ENCODE measurements around the gene KRTAP4-7. TPM values are rescaled to one million over a fixed set of nuclear protein-coding genes. Genes with fewer than 3 reads are reported as not detected.
A peak's percentile ranks its signal among the peaks of the same experiment; 100 is the strongest.
"Not testable (repeated sequence)": the region's sequence is repeated elsewhere in the genome, so short reads cannot be mapped to it uniquely, and the experiment has no call there.

The KRTAP4-7 gene
- total RNA-seq, 1 donor from 2014 or later, result not detected

DNA sequence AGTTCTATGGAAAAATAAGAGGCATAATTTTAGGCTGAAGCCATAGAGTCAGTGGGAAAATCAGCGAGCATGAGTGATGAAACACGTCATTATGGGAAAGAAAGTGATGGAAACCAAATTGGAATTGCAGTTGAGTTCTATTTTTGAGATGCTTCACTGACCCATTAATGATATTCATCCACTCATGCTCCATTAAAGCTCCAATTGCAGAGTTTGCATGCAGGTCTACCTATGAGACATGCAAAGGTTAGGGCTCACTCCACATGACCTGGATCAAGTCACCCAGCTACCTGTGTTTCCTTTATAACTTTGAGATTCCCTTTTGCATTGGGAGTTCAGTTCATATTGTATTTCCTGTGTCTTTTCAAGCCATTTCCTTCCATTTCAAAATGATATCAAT, 10.3 kb upstream of the KRTAP4-7 start:
- Mint-ChIP-seq H3K27me3 (ENCODE audit: insufficient read depth) (peaks cover 4% of the 10 kb centered on the region), H3K4me3 (no peak overlapping the region), H3K27ac (no peak overlapping the region), H3K36me3 (ENCODE audit: low read depth) (no peaks in the 10 kb centered on the region), H3K4me1 (ENCODE audit: low read depth) (no peaks in the 10 kb centered on the region), H3K9me3 (no peaks in the 10 kb centered on the region)
- DNase-seq (ENCODE audit: low spot score), result no peak
- intact Hi-C loops (cut with micrococcal nuclease), result no loop called here

GRCh38 chr17:41076788-41077187, 7.2 kb upstream of the KRTAP4-7 start:
- no peak overlapping the region for H3K4me3 Mint-ChIP-seq
- no peaks in the 10 kb centered on the region for H3K36me3 Mint-ChIP-seq (ENCODE audit: low read depth)
- no peak overlapping the region for H3K27ac Mint-ChIP-seq
- DNase-seq (ENCODE audit: low spot score), result no peak
- no peaks in the 10 kb centered on the region for H3K9me3 Mint-ChIP-seq
- intact Hi-C loops (cut with micrococcal nuclease), result no loop called here
- no peaks in the 10 kb centered on the region for H3K4me1 Mint-ChIP-seq (ENCODE audit: low read depth)
- peaks cover 2% of the 10 kb centered on the region for H3K27me3 Mint-ChIP-seq (ENCODE audit: insufficient read depth)

DNA sequence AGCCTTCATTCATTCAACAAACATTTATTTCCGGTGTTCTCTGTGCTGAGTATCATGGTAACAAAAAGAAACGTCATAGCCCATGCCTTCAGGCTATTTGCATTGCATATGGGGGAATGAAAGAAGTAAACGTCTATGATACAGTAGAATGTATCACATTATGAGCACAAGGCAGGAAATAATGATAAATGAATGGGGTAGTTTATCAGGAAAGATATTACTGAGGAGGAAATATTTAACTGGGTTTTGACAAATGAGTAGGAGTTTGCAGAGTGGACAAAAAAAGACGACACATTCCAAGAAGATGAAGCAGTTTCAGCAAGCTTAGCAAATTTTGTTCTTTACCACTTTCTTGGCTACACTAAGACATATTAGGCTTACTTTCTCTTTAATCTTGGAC, 1.3 kb upstream of the KRTAP4-7 start:
- no peak for DNase-seq (ENCODE audit: low spot score)
- Mint-ChIP-seq H3K27ac (no peak overlapping the region), H3K4me1 (ENCODE audit: low read depth) (no peaks in the 10 kb centered on the region), H3K36me3 (ENCODE audit: low read depth) (no peaks in the 10 kb centered on the region), H3K4me3 (no peak overlapping the region), H3K9me3 (no peaks in the 10 kb centered on the region), H3K27me3 (ENCODE audit: insufficient read depth) (no peaks in the 10 kb centered on the region)
- intact Hi-C loops (cut with micrococcal nuclease), result no loop called here

DNA sequence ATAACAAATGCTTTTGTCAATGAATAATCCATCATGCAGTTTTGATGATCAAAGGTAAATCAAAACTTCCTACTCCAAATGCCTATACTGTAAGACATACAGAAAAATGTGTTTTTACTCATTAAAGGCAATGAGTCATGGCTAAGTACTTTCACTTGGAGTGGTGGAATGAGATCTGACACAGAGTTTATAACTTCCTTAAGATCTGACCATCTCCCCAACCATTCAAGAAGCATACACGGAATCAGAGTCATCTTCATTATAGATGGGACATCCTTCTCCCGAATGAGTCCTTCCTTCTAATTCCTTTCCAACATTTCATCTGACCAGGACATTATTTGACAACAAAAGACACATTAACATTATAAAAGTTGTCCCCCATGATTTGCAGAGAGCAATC, 523 bp upstream of the KRTAP4-7 start:
- H3K4me3 Mint-ChIP-seq; intact Hi-C loops (cut with micrococcal nuclease); DNase-seq (ENCODE audit: low spot score); H3K36me3 Mint-ChIP-seq (ENCODE audit: low read depth); H3K27me3 Mint-ChIP-seq (ENCODE audit: insufficient read depth); H3K27ac Mint-ChIP-seq; H3K9me3 Mint-ChIP-seq; H3K4me1 Mint-ChIP-seq (ENCODE audit: low read depth): not testable (repeated sequence)

GRCh38 chr17:41088760-41089352, 4.9 kb downstream of the KRTAP4-7 start:
- DNase-seq (ENCODE audit: low spot score); H3K9me3 Mint-ChIP-seq; intact Hi-C loops (cut with micrococcal nuclease); H3K4me1 Mint-ChIP-seq (ENCODE audit: low read depth); H3K36me3 Mint-ChIP-seq (ENCODE audit: low read depth); H3K27ac Mint-ChIP-seq; H3K27me3 Mint-ChIP-seq (ENCODE audit: insufficient read depth); H3K4me3 Mint-ChIP-seq: not testable (repeated sequence)

- H3K27me3 Mint-ChIP-seq (ENCODE audit: insufficient read depth), result peaks cover 9% of the 10 kb centered on the region
- intact Hi-C loops (cut with micrococcal nuclease), result no loop called here
- no peak overlapping the region for H3K27ac Mint-ChIP-seq
- H3K36me3 Mint-ChIP-seq (ENCODE audit: low read depth), result no peaks in the 10 kb centered on the region
- H3K9me3 Mint-ChIP-seq, result no peaks in the 10 kb centered on the region
- H3K4me1 Mint-ChIP-seq (ENCODE audit: low read depth), result no peaks in the 10 kb centered on the region
- DNase-seq (ENCODE audit: low spot score), result no peak
- no peak overlapping the region for H3K4me3 Mint-ChIP-seq
Observed at GRCh38 chr17:41096055-41096454, 12.1 kb downstream of the KRTAP4-7 start.

GRCh38 chr17:41098042-41098441, 14.1 kb downstream of the KRTAP4-7 start, which contains the start of gene KRTAP4-8:
Gene KRTAP4-8 (minus strand): TSS chr17:41098142. CDS start chr17:41098084, 58 bp downstream.
- Mint-ChIP-seq H3K9me3 (no peaks in the 10 kb centered on the region), H3K4me3 (no peak within 1 kb of the TSS), H3K27me3 (ENCODE audit: insufficient read depth) (peaks cover 7% of the 10 kb centered on the region), H3K36me3 (ENCODE audit: low read depth) (no peaks in the 10 kb centered on the region), H3K4me1 (ENCODE audit: low read depth) (no peaks in the 10 kb centered on the region), H3K27ac (no peak within 1 kb of the TSS)
- DNase-seq (ENCODE audit: low spot score), result no peak
- intact Hi-C loops (cut with micrococcal nuclease), result no loop called here

DNA sequence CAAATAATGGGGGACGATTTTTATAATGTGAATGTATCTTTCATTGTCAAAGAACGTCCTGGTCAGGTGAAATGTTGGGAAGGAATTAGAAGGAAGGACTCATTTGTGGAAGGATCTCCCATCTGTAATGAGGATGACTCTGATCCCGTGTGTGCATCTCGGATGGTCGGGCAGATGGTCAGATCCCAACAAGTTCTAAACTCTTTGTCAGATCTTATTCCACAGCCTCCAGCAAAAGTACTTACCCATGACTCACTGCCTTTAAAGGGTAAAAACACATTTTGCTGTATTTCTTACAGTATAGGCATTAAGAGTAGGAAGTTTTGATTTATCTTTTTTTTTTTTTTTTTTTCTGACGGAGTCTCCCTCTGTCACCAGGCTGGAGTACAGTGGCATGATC, 14.5 kb downstream of the KRTAP4-7 start:
- H3K36me3 Mint-ChIP-seq (ENCODE audit: low read depth), result no peaks in the 10 kb centered on the region
- intact Hi-C loops (cut with micrococcal nuclease), result no loop called here

DNA sequence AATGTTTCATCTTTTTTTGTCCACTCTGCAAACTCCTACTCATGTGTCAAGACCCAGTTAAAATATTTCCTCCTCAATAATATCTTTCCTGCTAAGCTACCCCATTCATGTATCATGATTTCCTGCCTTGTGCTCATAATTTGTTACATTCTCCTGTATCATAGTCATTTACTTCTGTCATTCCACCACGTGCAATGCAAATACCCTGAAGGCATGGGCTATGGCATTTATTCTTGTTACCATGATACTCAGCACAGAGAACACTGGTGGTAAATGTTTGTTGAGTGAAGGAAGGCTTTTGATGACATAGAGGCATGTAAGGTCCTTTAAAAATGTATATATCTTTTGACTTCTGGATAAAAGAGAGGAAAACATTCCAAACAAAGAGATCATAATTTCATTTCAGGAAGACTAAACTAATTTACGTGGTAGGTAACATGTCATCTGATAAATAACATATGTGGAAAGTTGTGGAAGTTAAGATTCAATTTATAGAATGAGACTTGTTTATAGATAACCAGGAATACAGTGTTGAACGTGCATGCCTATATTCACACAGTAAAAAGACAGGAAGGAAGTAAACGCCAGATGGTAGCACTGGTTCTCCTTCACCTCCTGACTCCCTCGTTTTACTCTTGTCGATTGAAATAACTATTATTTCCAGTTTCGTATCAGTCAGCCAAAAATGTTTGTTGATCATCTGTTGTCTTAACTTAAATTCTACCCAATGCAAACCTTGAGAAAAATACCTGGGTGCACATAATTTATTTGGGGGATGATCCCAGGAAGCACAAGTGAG, 15.9 kb downstream of the KRTAP4-7 start:
- H3K27ac Mint-ChIP-seq; H3K36me3 Mint-ChIP-seq (ENCODE audit: low read depth); H3K4me1 Mint-ChIP-seq (ENCODE audit: low read depth); intact Hi-C loops (cut with micrococcal nuclease); H3K27me3 Mint-ChIP-seq (ENCODE audit: insufficient read depth); DNase-seq (ENCODE audit: low spot score); H3K4me3 Mint-ChIP-seq; H3K9me3 Mint-ChIP-seq: not testable (repeated sequence)

More for the DNA sequence above, 14.5 kb downstream of the KRTAP4-7 start:
- H3K27me3 Mint-ChIP-seq (ENCODE audit: insufficient read depth), result peaks cover 7% of the 10 kb centered on the region
- DNase-seq (ENCODE audit: low spot score), result no peak
- no peaks in the 10 kb centered on the region for H3K4me1 Mint-ChIP-seq (ENCODE audit: low read depth)
- no peak overlapping the region for H3K27ac Mint-ChIP-seq
- H3K9me3 Mint-ChIP-seq, result no peaks in the 10 kb centered on the region
- no peak overlapping the region for H3K4me3 Mint-ChIP-seq

DNA sequence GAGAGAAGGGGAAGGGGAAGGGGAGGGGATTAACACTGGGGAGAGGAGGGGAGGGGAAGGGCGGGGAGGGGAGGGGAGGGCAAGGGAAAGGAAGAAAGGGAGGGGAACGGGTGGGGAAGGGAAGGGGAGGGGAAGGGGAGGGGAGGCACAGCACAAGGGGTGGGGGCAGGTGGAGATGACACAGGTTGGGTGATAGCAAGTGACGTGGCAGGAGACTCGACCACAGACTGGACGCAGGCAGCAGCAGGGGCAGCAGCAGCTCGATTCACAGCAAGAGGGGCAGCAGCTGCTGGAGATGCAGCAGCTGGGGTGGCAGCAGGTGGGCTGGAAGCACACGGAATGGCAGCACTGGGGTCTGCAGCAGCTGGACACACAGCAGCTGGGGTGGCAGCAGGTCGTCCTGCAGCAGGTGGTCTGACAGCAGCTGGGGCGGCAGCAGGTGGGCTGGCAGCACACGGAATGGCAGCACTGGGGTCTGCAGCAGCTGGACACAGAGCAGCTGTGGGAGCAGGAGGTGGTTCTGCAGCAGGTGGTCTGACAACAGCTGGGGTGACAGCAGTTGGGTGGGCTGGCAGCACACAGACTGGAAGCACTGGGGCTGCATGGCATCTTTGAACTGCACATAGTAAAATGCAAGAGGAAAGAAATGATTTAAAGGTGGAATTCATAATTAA, 17.8 kb downstream of the KRTAP4-7 start, which contains the start of gene KRTAP4-16:
Gene KRTAP4-16, minus strand, starts transcription at position 624 of the 674 bp plus-strand sequence. Its CDS starts 0 bp downstream, at position 624.
- H3K4me1 Mint-ChIP-seq (ENCODE audit: low read depth), result no peaks in the 10 kb centered on the region
- no peak within 1 kb of the TSS for H3K4me3 Mint-ChIP-seq
- H3K36me3 Mint-ChIP-seq (ENCODE audit: low read depth), result no peaks in the 10 kb centered on the region
- no peaks in the 10 kb centered on the region for H3K9me3 Mint-ChIP-seq
- peaks cover 6% of the 10 kb centered on the region for H3K27me3 Mint-ChIP-seq (ENCODE audit: insufficient read depth)
- DNase-seq (ENCODE audit: low spot score), result no peak
- intact Hi-C loops (cut with micrococcal nuclease), result no loop called here
- H3K27ac Mint-ChIP-seq, result no peak within 1 kb of the TSS

- no peaks in the 10 kb centered on the region for H3K36me3 Mint-ChIP-seq (ENCODE audit: low read depth)
- no peak for DNase-seq (ENCODE audit: low spot score)
Observed at GRCh38 chr17:41103896-41104295, 19.9 kb downstream of the KRTAP4-7 start.

GRCh38 chr17:41104386-41105038, 20.6 kb downstream of the KRTAP4-7 start:
- H3K27ac Mint-ChIP-seq; H3K27me3 Mint-ChIP-seq (ENCODE audit: insufficient read depth); H3K36me3 Mint-ChIP-seq (ENCODE audit: low read depth); DNase-seq (ENCODE audit: low spot score); intact Hi-C loops (cut with micrococcal nuclease); H3K4me3 Mint-ChIP-seq; H3K4me1 Mint-ChIP-seq (ENCODE audit: low read depth); H3K9me3 Mint-ChIP-seq: not testable (repeated sequence)

More at GRCh38 chr17:41103896-41104295, 19.9 kb downstream of the KRTAP4-7 start:
- no peaks in the 10 kb centered on the region for H3K4me1 Mint-ChIP-seq (ENCODE audit: low read depth)
- H3K9me3 Mint-ChIP-seq, result no peaks in the 10 kb centered on the region
- peaks cover 6% of the 10 kb centered on the region for H3K27me3 Mint-ChIP-seq (ENCODE audit: insufficient read depth)
- no peak overlapping the region for H3K4me3 Mint-ChIP-seq
- peak overlapping the region; percentile 44 for H3K27ac Mint-ChIP-seq
- intact Hi-C loops (cut with micrococcal nuclease), result no loop called here

- H3K27me3 Mint-ChIP-seq (ENCODE audit: insufficient read depth), result not testable (repeated sequence)
Observed at GRCh38 chr17:41105347-41105746, 21.4 kb downstream of the KRTAP4-7 start, which contains the start of gene KRTAP4-9. Gene KRTAP4-9 (plus strand): TSS chr17:41105389. CDS start chr17:41105389, 0 bp downstream.

More at GRCh38 chr17:41105347-41105746, 21.4 kb downstream of the KRTAP4-7 start, which contains the start of gene KRTAP4-9:
- intact Hi-C loops (cut with micrococcal nuclease); DNase-seq (ENCODE audit: low spot score); H3K27ac Mint-ChIP-seq; H3K9me3 Mint-ChIP-seq; H3K4me3 Mint-ChIP-seq; H3K4me1 Mint-ChIP-seq (ENCODE audit: low read depth); H3K36me3 Mint-ChIP-seq (ENCODE audit: low read depth): not testable (repeated sequence)

Data from activated T-helper 1 cell treated with anti-CD3 and anti-CD28 coated beads, Interleukin-12 subunit alpha, Interleukin-12 subunit beta, Interleukin-2, Interleukin-4 antibody, amounts not matched to agents 30 ng/mL and 10 ng/mL and 1 ng/mL, durations not matched to agents 14 hours and 24 hours and 36 hours (primary cell).